Cardiac muscle cell (in vitro differentiated cells and primary cell): ENCODE results near the gene LDLRAD4. TPM values are rescaled to one million over a fixed set of nuclear protein-coding genes. Genes with fewer than 3 reads are reported as not detected.

Source experiments
- DNase-seq, 2 donors: peaks; one replicate each; pipeline versions ENCODE4 v3.0.0 to v3.0.0-alpha.2; 2010 to 2017; ENCODE audit warnings: low read depth in 1 of 2, low spot score in 1 of 2
- H3K27ac ChIP-seq: fragments of 200-600 bp; sonication (generic); 2 replicates; pipeline ENCODE4 v1.5.1; 2016
- H3K27me3 ChIP-seq: fragments of 200-600 bp; sonication (generic); 2 replicates; pipeline ENCODE4 v1.6.0; 2016; ENCODE audit warnings: control low read depth
- H3K36me3 ChIP-seq: fragments of 200-600 bp; sonication (generic); 2 replicates; pipeline ENCODE4 v1.5.1; 2016; ENCODE audit warnings: control low read depth
- H3K4me1 ChIP-seq: fragments of 200-600 bp; sonication (generic); 2 replicates; pipeline ENCODE4 v1.8.1; 2017; ENCODE audit warnings: low read depth, mild to moderate bottlenecking, mixed run types
- H3K4me3 ChIP-seq: fragments of 200-600 bp; sonication (generic); 2 replicates; pipeline ENCODE4 v1.5.1; 2016; ENCODE audit warnings: mild to moderate bottlenecking
- H3K9me3 ChIP-seq: fragments of 200-600 bp; sonication (generic); 2 replicates; pipeline ENCODE4 v1.5.1; 2017; ENCODE audit warnings: low read depth, mild to moderate bottlenecking, control low read depth
- polyA plus RNA-seq: library from polyadenylated mRNA; unstranded; fragments of >200 nt; fragmentation: Nextera tagmentation; extraction: Ambion mirVana; gene quantifications from 2 replicates; pipeline ENCODE4 v1.2.1, GENCODE V29; 2016
- total RNA-seq: library from RNA; depleted of rRNA; stranded (reverse); fragments of >200 nt; gene quantifications from 2 replicates; pipeline ENCODE4 v1.2.3, GENCODE V29; 2016
- TF ChIP-seq, protein P1 (sequence below): IDR thresholded peaks from 2 replicates; pipeline ENCODE4 v1.5.1; 2012; ENCODE audit warnings: low read depth, mild to moderate bottlenecking, low read length

Gene LDLRAD4
- total and polyA plus RNA-seq, 2 experiments from 2014 or later, result 10.5 to 11.5 TPM

DNA sequence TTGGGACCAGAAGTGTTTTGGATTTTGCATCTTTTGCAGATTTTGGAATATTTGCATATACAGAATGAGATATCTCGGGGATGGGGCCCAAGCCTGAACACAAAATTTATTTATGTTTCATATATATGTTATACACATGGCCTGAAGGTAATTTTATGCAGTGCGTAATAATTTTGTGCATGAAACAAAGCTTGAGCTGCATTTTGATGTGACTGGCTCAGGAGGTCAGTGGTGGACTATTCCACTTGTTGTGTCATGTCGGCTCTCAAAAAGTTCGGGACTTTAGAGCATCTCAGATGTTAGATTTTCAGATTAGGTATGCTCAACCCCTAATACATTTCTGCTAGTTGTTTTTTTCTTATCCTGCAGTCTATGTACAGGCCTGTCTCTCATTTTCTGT, 362.4 kb downstream of the LDLRAD4 start:
- no peak for DNase-seq
- no peaks in the 10 kb centered on the region for H3K36me3 ChIP-seq
- TF ChIP-seq, protein P1, sequence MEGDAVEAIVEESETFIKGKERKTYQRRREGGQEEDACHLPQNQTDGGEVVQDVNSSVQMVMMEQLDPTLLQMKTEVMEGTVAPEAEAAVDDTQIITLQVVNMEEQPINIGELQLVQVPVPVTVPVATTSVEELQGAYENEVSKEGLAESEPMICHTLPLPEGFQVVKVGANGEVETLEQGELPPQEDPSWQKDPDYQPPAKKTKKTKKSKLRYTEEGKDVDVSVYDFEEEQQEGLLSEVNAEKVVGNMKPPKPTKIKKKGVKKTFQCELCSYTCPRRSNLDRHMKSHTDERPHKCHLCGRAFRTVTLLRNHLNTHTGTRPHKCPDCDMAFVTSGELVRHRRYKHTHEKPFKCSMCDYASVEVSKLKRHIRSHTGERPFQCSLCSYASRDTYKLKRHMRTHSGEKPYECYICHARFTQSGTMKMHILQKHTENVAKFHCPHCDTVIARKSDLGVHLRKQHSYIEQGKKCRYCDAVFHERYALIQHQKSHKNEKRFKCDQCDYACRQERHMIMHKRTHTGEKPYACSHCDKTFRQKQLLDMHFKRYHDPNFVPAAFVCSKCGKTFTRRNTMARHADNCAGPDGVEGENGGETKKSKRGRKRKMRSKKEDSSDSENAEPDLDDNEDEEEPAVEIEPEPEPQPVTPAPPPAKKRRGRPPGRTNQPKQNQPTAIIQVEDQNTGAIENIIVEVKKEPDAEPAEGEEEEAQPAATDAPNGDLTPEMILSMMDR, result no peak
- no peaks in the 10 kb centered on the region for H3K27me3 ChIP-seq
- no peaks in the 10 kb centered on the region for H3K9me3 ChIP-seq
- H3K4me1 ChIP-seq, result peaks cover 21% of the 10 kb centered on the region
- H3K4me3 ChIP-seq, result no peak overlapping the region
- no peak overlapping the region for H3K27ac ChIP-seq

DNA sequence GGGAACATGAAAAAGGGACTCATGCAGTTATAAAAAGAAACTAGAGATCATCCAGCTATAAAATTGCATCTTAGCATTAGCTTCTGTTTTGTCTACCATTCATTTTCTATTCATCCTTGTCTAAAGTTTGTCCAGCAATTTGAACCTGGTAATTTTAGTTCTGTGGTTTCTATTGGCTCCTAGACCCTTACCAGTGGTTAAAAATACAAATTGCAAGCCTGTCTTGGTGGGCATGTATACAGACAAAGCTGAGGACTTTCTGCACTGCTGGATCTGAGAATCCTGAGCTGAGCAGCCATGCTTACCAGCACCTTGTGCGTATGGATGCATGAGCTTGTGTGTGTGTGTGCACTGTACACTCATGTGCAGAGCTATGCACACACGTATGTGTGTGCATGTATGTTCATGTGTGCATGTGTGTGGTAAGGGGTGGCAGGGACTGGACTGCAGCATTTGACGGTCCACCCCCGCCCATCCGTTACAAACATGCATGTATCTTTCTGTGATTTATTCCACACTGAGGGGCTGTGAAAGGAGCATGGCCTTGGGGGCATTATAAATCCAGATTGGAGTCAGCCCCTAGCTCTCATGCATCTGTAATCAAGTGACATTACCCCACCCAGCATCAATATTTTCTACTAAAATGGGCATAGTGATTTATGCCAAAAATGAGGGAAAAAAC, 363.1 kb downstream of the LDLRAD4 start:
- Histone ChIP-seq H3K36me3 (no peaks in the 10 kb centered on the region), H3K9me3 (no peaks in the 10 kb centered on the region), H3K4me1 (peaks cover 21% of the 10 kb centered on the region), H3K4me3 (no peak overlapping the region), H3K27me3 (no peaks in the 10 kb centered on the region), H3K27ac (no peak overlapping the region)
- DNase-seq, result no peak
- TF ChIP-seq, protein P1, result no peak

DNA sequence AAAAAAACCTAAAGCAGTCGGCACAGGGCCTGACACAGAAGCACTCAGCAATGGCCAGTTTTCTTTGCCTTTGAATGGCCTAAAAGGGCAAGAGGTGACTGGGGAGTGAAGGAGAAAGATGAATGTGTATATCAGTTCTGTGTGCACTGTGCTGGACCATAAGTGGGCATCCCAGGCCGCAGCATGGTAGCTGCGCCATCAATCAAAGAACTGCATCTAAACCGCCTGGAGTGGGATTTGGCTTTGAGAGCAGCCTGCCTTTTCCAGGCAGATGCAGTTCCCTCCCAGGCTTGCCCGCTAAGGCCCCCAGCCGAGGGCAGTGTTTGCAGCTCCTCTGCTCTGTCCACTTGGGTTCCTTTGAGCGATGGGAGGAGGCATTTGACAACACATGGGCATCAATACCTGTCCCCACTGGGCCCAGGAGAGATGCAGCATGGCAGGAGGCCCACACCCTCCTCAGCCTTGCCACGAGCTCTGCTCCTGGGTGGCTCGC, 363.7 kb downstream of the LDLRAD4 start:
- TF ChIP-seq, protein P1, result no peak
- no peaks in the 10 kb centered on the region for H3K27me3 ChIP-seq
- no peak overlapping the region for H3K27ac ChIP-seq
- H3K4me1 ChIP-seq, result peaks cover 21% of the 10 kb centered on the region
- H3K9me3 ChIP-seq, result no peaks in the 10 kb centered on the region
- H3K4me3 ChIP-seq, result no peak overlapping the region
- DNase-seq, result no peak
- no peaks in the 10 kb centered on the region for H3K36me3 ChIP-seq

DNA sequence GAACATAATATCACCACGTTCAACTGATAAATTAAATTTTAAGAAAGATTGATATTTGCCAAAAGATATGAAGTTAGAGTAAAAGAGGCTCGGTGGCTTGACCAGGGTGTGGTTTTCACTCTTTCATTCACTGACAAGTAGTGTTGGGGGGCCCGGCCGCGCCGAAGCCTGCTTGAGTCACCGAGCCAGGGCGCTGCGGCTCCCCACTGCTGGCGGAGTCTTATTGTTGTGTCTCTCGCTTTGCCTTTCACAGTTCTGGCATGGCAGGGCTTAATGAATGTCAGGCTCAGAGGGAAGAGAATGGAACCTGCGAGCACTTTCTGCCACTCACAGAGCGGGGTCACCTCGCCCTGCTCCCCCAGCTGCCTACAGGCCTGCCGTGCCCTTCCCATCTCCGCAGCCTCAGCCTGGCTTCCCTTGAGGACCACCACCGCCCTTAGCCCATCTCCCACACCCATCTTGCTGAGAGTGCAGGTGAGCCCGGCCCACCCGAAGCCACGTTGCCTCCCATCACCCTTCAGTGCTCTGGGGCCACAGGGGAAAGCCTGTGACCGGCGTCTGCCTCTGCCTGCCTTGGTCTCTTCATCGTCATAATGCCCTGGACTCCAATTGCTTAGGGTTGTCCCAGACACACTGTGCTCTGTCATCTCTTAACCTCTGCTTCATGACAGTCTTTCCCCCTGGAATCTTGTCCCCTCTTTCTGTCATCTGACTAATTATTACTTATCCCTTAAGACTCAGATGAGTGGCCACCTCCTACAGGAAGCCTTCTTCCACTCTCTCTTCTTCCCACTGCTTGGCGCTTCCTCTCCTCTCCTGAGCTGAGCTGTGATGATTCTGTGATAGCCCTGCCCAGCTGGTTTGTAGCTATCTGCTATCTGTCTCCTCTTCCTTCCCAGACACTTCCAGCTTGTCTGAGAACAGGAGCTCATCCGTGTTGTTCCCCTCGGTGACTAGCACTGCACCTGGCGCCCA, 365.3 kb downstream of the LDLRAD4 start:
- TF ChIP-seq, protein P1, result no peak
- Histone ChIP-seq H3K4me3 (no peak overlapping the region), H3K27ac (peak overlapping the region; percentile 76), H3K4me1 (peaks cover 28% of the 10 kb centered on the region), H3K27me3 (no peaks in the 10 kb centered on the region), H3K36me3 (no peaks in the 10 kb centered on the region), H3K9me3 (no peaks in the 10 kb centered on the region)
- DNase-seq, result no peak

DNA sequence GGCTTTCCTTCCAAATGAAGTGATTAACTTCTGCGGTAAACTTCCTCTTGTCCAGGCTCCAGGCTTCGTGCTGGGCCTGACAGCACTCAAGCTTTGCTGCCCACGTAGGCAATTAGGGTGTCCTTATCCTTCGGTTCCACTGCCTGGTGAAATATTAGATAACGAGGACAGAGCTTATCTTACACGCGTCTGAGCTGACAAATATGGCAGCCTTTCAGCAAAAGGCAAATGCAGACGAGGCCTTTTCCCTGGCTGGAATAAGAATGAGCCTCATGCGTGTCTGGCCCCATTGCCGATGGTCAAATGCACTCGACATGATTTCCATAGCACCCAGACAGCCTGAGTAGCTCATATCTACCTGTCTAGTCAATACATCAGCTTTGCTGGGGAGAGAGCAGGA, 366.3 kb downstream of the LDLRAD4 start:
- peak; percentile 3 to 60 for DNase-seq
- peaks cover 28% of the 10 kb centered on the region for H3K4me1 ChIP-seq
- no peaks in the 10 kb centered on the region for H3K36me3 ChIP-seq
- no peak overlapping the region for H3K4me3 ChIP-seq
- peak overlapping the region; percentile 76 for H3K27ac ChIP-seq
- TF ChIP-seq, protein P1, result no peak
- no peaks in the 10 kb centered on the region for H3K27me3 ChIP-seq
- H3K9me3 ChIP-seq, result no peaks in the 10 kb centered on the region
